ENCODE results near the gene RAB43.
"Not testable (repeated sequence)": the region's sequence is repeated elsewhere in the genome, so short reads cannot be mapped to it uniquely, and the experiment has no call there.

RAB43 gene

DNA sequence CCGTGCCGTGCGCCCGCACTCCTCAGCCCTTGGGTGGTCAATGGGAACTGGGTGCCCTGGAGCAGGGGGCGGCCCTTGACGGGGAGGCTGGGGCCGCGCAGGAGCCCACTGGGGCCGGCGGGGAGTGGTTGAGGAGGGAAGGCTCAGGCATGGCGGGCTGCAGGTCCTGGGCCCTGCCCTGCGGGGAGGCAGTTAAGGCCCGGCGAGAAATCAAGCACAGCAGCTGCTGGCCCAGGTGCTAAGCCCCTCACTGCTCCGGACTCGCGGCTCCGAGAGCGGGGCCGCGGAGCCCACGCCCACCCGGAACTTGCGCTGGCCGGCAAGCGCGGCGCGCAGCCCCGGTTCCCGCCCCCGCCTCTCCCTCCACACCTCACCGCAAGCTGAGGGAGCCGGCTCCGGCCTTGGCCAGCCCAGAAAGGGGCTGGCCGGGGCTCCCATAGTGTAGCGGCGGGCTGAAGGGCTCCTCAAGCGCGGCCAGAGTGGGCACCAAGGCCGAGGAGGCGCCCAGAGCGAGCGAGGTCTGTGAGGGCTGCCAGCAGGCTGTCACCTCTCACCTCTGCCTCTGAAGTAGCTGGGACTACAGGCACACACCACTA is 53.2 kb downstream of the RAB43 start:
- Histone ChIP-seq H4K20me1 (ENCODE audit: insufficient read depth, low read length) (no peaks in the 10 kb centered on the region), H3F3A (ENCODE audit: insufficient read depth, low read length) (no peaks in the 10 kb centered on the region), H3K9ac (ENCODE audit: low read length) (no peak overlapping the region), H3K79me2 (ENCODE audit: insufficient read depth, low read length) (no peaks in the 10 kb centered on the region), H3K4me2 (ENCODE audit: low read length) (no peak overlapping the region), H3K9me2 (ENCODE audit: low read depth, low read length) (no peaks in the 10 kb centered on the region), H3K27ac (ENCODE audit: low read depth, low read length, poor library complexity, severe bottlenecking) (no peak overlapping the region), H3K4me1 (ENCODE audit: insufficient read depth, low read length, severe bottlenecking) (no peaks in the 10 kb centered on the region), H3K4me3 (ENCODE audit: low read depth, low read length, poor library complexity, severe bottlenecking) (no peak overlapping the region), H3K27me3 (ENCODE audit: insufficient read depth, low read length) (peaks cover 23% of the 10 kb centered on the region), H3K36me3 (ENCODE audit: insufficient read depth, low read length) (no peaks in the 10 kb centered on the region), H2AFZ (ENCODE audit: low read length) (no peak overlapping the region), H3K9me3 (ENCODE audit: low read length) (no peaks in the 10 kb centered on the region)
- TF ChIP-seq EZH2 (IDR thresholded peaks at IDR 0.05; ENCODE audit: borderline replicate concordance, low read length) = no peak
- TF ChIP-seq, protein P1, sequence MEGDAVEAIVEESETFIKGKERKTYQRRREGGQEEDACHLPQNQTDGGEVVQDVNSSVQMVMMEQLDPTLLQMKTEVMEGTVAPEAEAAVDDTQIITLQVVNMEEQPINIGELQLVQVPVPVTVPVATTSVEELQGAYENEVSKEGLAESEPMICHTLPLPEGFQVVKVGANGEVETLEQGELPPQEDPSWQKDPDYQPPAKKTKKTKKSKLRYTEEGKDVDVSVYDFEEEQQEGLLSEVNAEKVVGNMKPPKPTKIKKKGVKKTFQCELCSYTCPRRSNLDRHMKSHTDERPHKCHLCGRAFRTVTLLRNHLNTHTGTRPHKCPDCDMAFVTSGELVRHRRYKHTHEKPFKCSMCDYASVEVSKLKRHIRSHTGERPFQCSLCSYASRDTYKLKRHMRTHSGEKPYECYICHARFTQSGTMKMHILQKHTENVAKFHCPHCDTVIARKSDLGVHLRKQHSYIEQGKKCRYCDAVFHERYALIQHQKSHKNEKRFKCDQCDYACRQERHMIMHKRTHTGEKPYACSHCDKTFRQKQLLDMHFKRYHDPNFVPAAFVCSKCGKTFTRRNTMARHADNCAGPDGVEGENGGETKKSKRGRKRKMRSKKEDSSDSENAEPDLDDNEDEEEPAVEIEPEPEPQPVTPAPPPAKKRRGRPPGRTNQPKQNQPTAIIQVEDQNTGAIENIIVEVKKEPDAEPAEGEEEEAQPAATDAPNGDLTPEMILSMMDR (IDR thresholded peaks at IDR 0.05; ENCODE audit: low read length) = no peak

DNA sequence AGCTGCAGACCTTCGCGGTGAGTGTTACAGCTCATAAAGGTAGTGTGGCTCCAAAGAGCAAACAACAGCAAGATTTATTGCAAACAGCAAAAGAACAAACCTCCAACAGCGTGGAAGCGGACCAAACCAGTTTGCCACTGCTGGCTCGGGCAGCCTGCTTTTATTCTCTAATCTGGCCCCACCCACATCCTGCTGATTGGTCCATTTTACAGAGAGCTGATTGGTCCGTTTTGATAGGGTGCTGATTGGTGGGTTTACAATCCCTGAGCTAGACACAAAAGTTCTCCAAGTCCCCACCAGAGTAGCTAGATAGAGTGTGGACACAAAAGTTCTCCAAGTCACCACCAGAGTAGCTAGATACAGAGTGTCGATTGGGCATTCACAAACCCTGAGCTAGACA is 53.9 kb downstream of the RAB43 start:
- H3K4me2 ChIP-seq (ENCODE audit: low read length); H3K27ac ChIP-seq (ENCODE audit: low read depth, low read length, poor library complexity, severe bottlenecking); H3K36me3 ChIP-seq (ENCODE audit: insufficient read depth, low read length); H3F3A ChIP-seq (ENCODE audit: insufficient read depth, low read length); H3K4me3 ChIP-seq (ENCODE audit: low read depth, low read length, poor library complexity, severe bottlenecking); H4K20me1 ChIP-seq (ENCODE audit: insufficient read depth, low read length); H3K4me1 ChIP-seq (ENCODE audit: insufficient read depth, low read length, severe bottlenecking); H3K9me3 ChIP-seq (ENCODE audit: low read length); H3K9ac ChIP-seq (ENCODE audit: low read length); H3K9me2 ChIP-seq (ENCODE audit: low read depth, low read length); H2AFZ ChIP-seq (ENCODE audit: low read length); H3K79me2 ChIP-seq (ENCODE audit: insufficient read depth, low read length): not testable (repeated sequence)
- peaks cover 23% of the 10 kb centered on the region for H3K27me3 ChIP-seq (ENCODE audit: insufficient read depth, low read length)

DNA sequence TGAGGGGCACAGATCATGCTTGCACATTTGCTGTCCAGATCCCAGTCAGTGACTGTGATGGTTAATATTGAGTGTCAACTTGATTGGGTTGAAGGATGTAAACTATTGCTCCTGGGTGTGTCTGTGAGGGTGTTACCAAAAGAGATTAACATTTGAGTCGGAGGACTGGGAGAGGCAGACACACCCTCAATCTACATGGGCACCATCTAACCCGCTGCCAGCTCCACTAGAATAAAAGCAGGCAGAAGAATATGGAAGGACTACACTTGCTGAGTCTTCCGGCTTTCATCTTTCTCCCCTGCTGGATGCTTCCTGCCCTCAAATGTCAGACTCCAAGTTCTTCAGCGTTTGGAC is 55.9 kb downstream of the RAB43 start:
- Histone ChIP-seq H3K79me2 (ENCODE audit: insufficient read depth, low read length) (no peaks in the 10 kb centered on the region), H3K4me2 (ENCODE audit: low read length) (no peak overlapping the region), H3K9ac (ENCODE audit: low read length) (no peak overlapping the region), H4K20me1 (ENCODE audit: insufficient read depth, low read length) (no peaks in the 10 kb centered on the region), H3K4me3 (ENCODE audit: low read depth, low read length, poor library complexity, severe bottlenecking) (no peak overlapping the region), H3K9me3 (ENCODE audit: low read length) (no peaks in the 10 kb centered on the region), H3K4me1 (ENCODE audit: insufficient read depth, low read length, severe bottlenecking) (no peaks in the 10 kb centered on the region), H3K9me2 (ENCODE audit: low read depth, low read length) (no peaks in the 10 kb centered on the region), H3K27ac (ENCODE audit: low read depth, low read length, poor library complexity, severe bottlenecking) (no peak overlapping the region), H2AFZ (ENCODE audit: low read length) (no peak overlapping the region), H3K36me3 (ENCODE audit: insufficient read depth, low read length) (no peaks in the 10 kb centered on the region), H3K27me3 (ENCODE audit: insufficient read depth, low read length) (peaks cover 14% of the 10 kb centered on the region), H3F3A (ENCODE audit: insufficient read depth, low read length) (no peaks in the 10 kb centered on the region)
- TF ChIP-seq, protein P1 (IDR thresholded peaks at IDR 0.05; ENCODE audit: low read length) = no peak
- TF ChIP-seq EZH2 (IDR thresholded peaks at IDR 0.05; ENCODE audit: borderline replicate concordance, low read length) = no peak

DNA sequence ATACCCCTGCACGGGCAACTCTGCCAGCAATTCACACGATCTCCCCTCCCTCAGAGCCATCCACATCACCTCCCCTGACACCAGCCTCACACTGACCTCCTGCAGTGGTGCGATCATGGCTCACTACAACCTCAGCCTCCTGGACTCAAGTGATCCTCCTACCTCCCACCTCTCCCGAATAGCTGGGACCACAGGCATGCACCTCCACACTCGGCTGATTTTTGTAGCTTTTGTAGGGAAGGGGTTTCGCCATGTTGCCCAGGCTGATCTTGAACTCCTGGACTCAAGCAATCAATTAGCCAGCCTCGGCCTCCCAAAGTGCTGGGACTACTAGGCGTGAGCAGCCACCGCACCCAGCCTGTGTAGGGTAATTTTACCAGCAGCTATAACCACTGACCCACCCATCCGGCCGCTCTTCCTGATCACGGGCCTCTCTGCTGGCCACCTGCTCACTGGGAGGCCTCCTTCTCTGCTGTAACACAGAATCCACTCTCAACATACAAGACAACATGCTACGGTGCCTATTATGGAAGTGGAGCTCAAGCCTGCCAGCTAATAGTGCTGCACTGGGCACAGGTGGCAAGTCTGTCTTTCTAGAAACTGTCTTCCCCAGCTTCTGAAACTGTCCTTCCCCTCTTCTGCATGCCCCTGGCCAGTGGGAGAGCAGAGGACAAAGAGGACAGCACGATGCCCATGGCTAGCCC is 56.4 kb downstream of the RAB43 start:
- Histone ChIP-seq H3K27ac (ENCODE audit: low read depth, low read length, poor library complexity, severe bottlenecking) (no peak overlapping the region), H3K4me3 (ENCODE audit: low read depth, low read length, poor library complexity, severe bottlenecking) (no peak overlapping the region), H3K9me3 (ENCODE audit: low read length) (no peaks in the 10 kb centered on the region), H3K79me2 (ENCODE audit: insufficient read depth, low read length) (no peaks in the 10 kb centered on the region), H3F3A (ENCODE audit: insufficient read depth, low read length) (no peaks in the 10 kb centered on the region), H3K36me3 (ENCODE audit: insufficient read depth, low read length) (no peaks in the 10 kb centered on the region), H3K4me2 (ENCODE audit: low read length) (no peak overlapping the region), H3K27me3 (ENCODE audit: insufficient read depth, low read length) (peaks cover 10% of the 10 kb centered on the region), H4K20me1 (ENCODE audit: insufficient read depth, low read length) (no peaks in the 10 kb centered on the region), H3K4me1 (ENCODE audit: insufficient read depth, low read length, severe bottlenecking) (no peaks in the 10 kb centered on the region), H2AFZ (ENCODE audit: low read length) (no peak overlapping the region), H3K9me2 (ENCODE audit: low read depth, low read length) (no peaks in the 10 kb centered on the region), H3K9ac (ENCODE audit: low read length) (no peak overlapping the region)
- no peak for TF ChIP-seq EZH2 (IDR thresholded peaks at IDR 0.05; ENCODE audit: borderline replicate concordance, low read length)
- TF ChIP-seq, protein P1 (IDR thresholded peaks at IDR 0.05; ENCODE audit: low read length) = no peak

Data from OCI-LY1 (cell line).